22Rv1 (cell line): ENCODE data around the gene TMEM89.

Source experiments
- ZFX ChIP-seq: fragments of 450-650 bp; IDR thresholded peaks from 2 replicates; pipeline ENCODE4 v1.6.1; 2017; ENCODE audit warnings: antibody characterized with exemption, borderline replicate concordance
- TF ChIP-seq, protein P1 (sequence below): fragments of 450-650 bp; IDR thresholded peaks from 2 replicates; pipeline ENCODE4 v1.5.1; 2017; ENCODE audit warnings: mild to moderate bottlenecking

DNA sequence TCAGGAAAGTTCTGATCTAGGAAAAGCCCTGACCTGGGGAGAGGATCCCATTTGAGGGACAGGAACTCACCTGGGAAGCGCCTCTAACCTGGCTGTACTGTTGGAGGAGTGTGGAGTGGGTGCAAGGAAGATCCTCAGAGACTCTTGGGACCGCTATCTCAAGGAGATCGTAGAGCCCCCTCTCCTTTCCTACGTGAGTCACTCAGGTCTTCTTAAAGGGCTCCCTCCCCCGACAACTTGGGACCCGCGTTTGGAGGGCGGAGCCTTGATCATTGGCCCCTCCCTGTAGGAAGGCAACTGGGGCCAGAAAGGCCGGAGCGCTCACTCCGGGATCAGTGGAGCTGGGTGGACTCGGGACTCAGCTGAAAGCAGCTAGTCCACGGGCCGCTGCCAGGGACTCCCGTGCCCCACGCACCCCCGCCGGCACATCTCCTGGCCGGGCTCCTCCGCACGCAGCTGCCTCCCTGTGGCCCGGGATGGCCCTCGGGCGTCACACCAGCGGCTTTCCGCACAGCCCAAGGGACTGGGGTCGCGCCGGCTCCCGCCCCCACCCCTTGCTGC lies 13.2 kb upstream of the TMEM89 start:
- TF ChIP-seq, protein P1, sequence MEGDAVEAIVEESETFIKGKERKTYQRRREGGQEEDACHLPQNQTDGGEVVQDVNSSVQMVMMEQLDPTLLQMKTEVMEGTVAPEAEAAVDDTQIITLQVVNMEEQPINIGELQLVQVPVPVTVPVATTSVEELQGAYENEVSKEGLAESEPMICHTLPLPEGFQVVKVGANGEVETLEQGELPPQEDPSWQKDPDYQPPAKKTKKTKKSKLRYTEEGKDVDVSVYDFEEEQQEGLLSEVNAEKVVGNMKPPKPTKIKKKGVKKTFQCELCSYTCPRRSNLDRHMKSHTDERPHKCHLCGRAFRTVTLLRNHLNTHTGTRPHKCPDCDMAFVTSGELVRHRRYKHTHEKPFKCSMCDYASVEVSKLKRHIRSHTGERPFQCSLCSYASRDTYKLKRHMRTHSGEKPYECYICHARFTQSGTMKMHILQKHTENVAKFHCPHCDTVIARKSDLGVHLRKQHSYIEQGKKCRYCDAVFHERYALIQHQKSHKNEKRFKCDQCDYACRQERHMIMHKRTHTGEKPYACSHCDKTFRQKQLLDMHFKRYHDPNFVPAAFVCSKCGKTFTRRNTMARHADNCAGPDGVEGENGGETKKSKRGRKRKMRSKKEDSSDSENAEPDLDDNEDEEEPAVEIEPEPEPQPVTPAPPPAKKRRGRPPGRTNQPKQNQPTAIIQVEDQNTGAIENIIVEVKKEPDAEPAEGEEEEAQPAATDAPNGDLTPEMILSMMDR: no peak
- TF ChIP-seq ZFX: no peak
